ENCODE results near the gene ITGA5. TPM values are rescaled to one million over a fixed set of nuclear protein-coding genes. Genes with fewer than 3 reads are reported as not detected.

Gene ITGA5
- total RNA-seq, 1 donor: 168 TPM

GRCh38 chr12:54423816-54424150 is 4.7 kb upstream of the ITGA5 start:
- Histone ChIP-seq H3K4me1 (ENCODE audit: insufficient read depth, low read length) (peaks cover 51% of the 10 kb centered on the region), H3K9me3 (ENCODE audit: low read depth, low read length) (no peaks in the 10 kb centered on the region), H3K27me3 (ENCODE audit: insufficient read depth, low read length) (no peaks in the 10 kb centered on the region), H3K4me3 (ENCODE audit: low read length) (no peak overlapping the region)

GRCh38 chr12:54421879-54422250 is 2.8 kb upstream of the ITGA5 start:
- H3K27me3 ChIP-seq (ENCODE audit: insufficient read depth, low read length): no peaks in the 10 kb centered on the region
- H3K4me1 ChIP-seq (ENCODE audit: insufficient read depth, low read length): peaks cover 47% of the 10 kb centered on the region
- H3K9me3 ChIP-seq (ENCODE audit: low read depth, low read length): no peaks in the 10 kb centered on the region
- no peak overlapping the region for H3K4me3 ChIP-seq (ENCODE audit: low read length)

GRCh38 chr12:54421175-54421878 is 2.3 kb upstream of the ITGA5 start:
- Histone ChIP-seq H3K4me1 (ENCODE audit: insufficient read depth, low read length) (peaks cover 53% of the 10 kb centered on the region), H3K9me3 (ENCODE audit: low read depth, low read length) (no peaks in the 10 kb centered on the region), H3K27me3 (ENCODE audit: insufficient read depth, low read length) (no peaks in the 10 kb centered on the region), H3K4me3 (ENCODE audit: low read length) (no peak overlapping the region)

GRCh38 chr12:54420766-54421144 is 1.7 kb upstream of the ITGA5 start:
- no peaks in the 10 kb centered on the region for H3K9me3 ChIP-seq (ENCODE audit: low read depth, low read length)
- no peak overlapping the region for H3K4me3 ChIP-seq (ENCODE audit: low read length)
- H3K27me3 ChIP-seq (ENCODE audit: insufficient read depth, low read length): no peaks in the 10 kb centered on the region
- peaks cover 58% of the 10 kb centered on the region for H3K4me1 ChIP-seq (ENCODE audit: insufficient read depth, low read length)

DNA sequence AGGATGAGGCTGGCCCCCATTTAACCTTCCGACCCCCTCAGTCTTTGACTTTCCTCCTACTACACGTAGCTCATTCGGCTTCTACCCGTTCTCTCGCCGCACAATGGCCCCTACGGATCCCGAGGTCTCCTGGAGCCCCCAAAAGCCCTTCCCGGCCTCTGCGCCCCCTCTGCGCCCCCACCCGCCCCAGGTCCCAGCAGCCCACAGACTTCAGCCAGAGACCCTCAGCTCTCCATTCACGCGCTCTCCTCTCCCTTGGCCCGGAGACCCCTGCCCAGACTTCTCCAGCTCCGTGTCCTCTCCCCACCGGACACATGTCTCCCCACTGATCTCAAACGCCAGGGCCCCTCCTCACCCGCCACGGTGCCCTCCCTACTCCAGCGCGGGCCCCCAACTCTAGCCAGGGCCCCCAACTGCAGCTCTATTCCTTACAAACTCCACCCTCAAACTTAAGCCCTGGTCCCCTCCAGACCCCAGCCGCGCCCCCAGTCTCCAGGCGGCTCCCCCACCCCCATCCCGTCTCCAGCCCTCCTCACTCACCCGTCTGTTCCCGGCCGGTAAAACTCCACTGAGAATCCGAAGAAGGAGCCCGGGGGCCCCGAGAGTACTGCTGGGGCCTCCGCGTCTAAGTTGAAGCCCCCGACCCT is 502 bp downstream of the ITGA5 start:
- Histone ChIP-seq H3K4me3 (ENCODE audit: low read length) (peak overlapping the region; percentile 82), H3K27me3 (ENCODE audit: insufficient read depth, low read length) (no peaks in the 10 kb centered on the region), H3K4me1 (ENCODE audit: insufficient read depth, low read length) (peaks cover 70% of the 10 kb centered on the region), H3K9me3 (ENCODE audit: low read depth, low read length) (no peaks in the 10 kb centered on the region)

GRCh38 chr12:54417712-54418440 is 1.2 kb downstream of the ITGA5 start:
- Histone ChIP-seq H3K4me1 (ENCODE audit: insufficient read depth, low read length) (peaks cover 70% of the 10 kb centered on the region), H3K4me3 (ENCODE audit: low read length) (peak overlapping the region; percentile 82), H3K27me3 (ENCODE audit: insufficient read depth, low read length) (no peaks in the 10 kb centered on the region), H3K9me3 (ENCODE audit: low read depth, low read length) (no peaks in the 10 kb centered on the region)

- Histone ChIP-seq H3K9me3 (ENCODE audit: low read depth, low read length) (no peaks in the 10 kb centered on the region), H3K27me3 (ENCODE audit: insufficient read depth, low read length) (no peaks in the 10 kb centered on the region), H3K4me1 (ENCODE audit: insufficient read depth, low read length) (peaks cover 78% of the 10 kb centered on the region), H3K4me3 (ENCODE audit: low read length) (peak overlapping the region; percentile 82)
Measured at GRCh38 chr12:54416687-54417603, 2.1 kb downstream of the ITGA5 start.

GRCh38 chr12:54415221-54415929 is 3.7 kb downstream of the ITGA5 start:
- Histone ChIP-seq H3K9me3 (ENCODE audit: low read depth, low read length) (no peaks in the 10 kb centered on the region), H3K4me3 (ENCODE audit: low read length) (no peak overlapping the region), H3K27me3 (ENCODE audit: insufficient read depth, low read length) (no peaks in the 10 kb centered on the region), H3K4me1 (ENCODE audit: insufficient read depth, low read length) (peaks cover 88% of the 10 kb centered on the region)

GRCh38 chr12:54413284-54414190 is 5.5 kb downstream of the ITGA5 start:
- Histone ChIP-seq H3K9me3 (ENCODE audit: low read depth, low read length) (no peaks in the 10 kb centered on the region), H3K4me3 (ENCODE audit: low read length) (peak overlapping the region; percentile 27), H3K4me1 (ENCODE audit: insufficient read depth, low read length) (peaks cover 95% of the 10 kb centered on the region), H3K27me3 (ENCODE audit: insufficient read depth, low read length) (no peaks in the 10 kb centered on the region)

DNA sequence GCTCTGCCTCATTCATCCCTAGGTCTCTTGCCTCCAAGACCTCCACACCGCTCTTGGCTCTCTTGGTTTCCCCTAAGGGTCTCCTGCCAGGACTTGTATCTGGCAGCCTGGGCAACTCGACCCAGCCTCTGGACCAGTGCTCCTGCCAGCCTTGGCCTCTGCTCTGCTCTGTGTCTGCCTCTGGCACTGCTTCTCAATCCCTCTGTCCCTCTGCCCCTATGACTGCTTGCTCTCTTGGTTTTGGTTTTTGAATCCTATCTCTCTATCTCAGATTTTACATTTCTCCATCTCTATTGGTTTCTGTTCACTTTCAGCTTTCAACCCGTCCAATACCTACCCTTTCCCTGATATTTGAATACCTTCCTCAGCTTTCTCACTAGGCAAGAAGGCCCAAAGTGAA is 6.3 kb downstream of the ITGA5 start:
- H3K9me3 ChIP-seq (ENCODE audit: low read depth, low read length): no peaks in the 10 kb centered on the region
- peaks cover 100% of the 10 kb centered on the region for H3K4me1 ChIP-seq (ENCODE audit: insufficient read depth, low read length)
- peak overlapping the region; percentile 27 for H3K4me3 ChIP-seq (ENCODE audit: low read length)
- no peaks in the 10 kb centered on the region for H3K27me3 ChIP-seq (ENCODE audit: insufficient read depth, low read length)

GRCh38 chr12:54412348-54412747 is 6.7 kb downstream of the ITGA5 start:
- peaks cover 100% of the 10 kb centered on the region for H3K4me1 ChIP-seq (ENCODE audit: insufficient read depth, low read length)
- H3K4me3 ChIP-seq (ENCODE audit: low read length): peak overlapping the region; percentile 27
- H3K9me3 ChIP-seq (ENCODE audit: low read depth, low read length): no peaks in the 10 kb centered on the region
- no peaks in the 10 kb centered on the region for H3K27me3 ChIP-seq (ENCODE audit: insufficient read depth, low read length)

DNA sequence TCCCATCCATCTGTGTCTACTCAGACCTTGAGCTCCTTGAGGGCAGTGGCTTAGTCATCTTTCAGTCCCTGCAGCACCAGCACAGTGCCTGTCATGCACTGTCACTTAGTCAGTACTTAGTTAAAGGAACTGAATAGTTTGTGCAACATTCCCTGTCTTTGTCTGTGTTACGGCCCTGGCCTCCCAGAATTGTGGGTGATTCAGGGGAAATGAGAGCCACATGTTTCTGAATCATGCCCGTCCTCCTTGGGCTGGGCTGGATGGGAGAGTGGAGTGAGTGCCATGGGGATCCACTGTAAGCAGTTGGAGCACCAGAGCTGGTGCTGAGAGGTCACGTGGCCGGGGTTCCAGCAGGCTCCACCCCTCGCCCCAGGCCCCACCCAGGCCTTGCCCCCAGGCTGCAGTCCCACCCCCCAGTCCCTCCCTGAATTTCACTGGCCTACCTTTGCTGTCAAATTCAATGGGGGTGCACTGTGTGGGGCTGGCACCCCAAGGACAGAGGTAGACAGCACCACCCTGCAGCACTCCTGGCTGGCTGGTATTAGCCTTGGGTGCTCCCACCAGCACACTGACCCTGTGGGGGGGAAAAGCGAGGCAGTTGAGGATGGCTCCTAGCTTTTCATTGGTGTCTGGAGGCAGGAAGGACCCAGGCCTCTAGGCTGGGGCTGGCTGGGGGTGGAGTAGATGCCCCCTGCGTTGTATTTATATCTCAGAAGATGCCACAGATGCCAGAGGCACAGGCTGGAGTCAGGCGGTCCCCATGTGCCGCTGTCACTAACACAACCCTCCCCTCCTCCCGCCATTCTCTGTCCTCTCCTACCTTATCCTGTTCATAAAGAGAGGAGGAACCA is 7.5 kb downstream of the ITGA5 start:
- Histone ChIP-seq H3K4me3 (ENCODE audit: low read length) (peak overlapping the region; percentile 10), H3K4me1 (ENCODE audit: insufficient read depth, low read length) (peaks cover 96% of the 10 kb centered on the region), H3K27me3 (ENCODE audit: insufficient read depth, low read length) (no peaks in the 10 kb centered on the region), H3K9me3 (ENCODE audit: low read depth, low read length) (no peaks in the 10 kb centered on the region)

DNA sequence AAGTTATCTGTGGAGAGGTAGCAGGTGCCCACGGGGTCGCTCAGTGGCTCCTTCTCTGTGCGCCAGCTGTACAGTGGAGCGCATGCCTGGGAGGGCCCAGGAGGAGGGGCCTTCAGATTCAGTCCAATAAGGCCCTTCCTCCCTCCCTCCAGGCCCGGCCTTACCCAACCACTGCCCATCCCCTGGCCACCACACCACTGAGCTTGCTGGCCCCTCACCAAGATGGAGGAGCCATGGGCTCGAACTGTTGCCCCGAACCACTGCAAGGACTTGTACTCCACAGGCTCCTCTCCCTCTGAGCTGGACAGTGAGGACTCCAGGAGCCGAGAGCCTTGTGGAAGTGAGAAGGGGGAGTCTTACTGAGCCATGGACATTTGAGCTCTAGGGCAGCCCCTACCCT is 9.8 kb downstream of the ITGA5 start:
- Histone ChIP-seq H3K4me3 (ENCODE audit: low read length) (no peak overlapping the region), H3K27me3 (ENCODE audit: insufficient read depth, low read length) (no peaks in the 10 kb centered on the region), H3K4me1 (ENCODE audit: insufficient read depth, low read length) (peaks cover 78% of the 10 kb centered on the region), H3K9me3 (ENCODE audit: low read depth, low read length) (no peaks in the 10 kb centered on the region)
